K562 (cell line): ENCODE measurements around the gene IFNA2.

Experiments
- CREB1 ChIP-seq, 2 experiments: sonication (generic) in 1 of 2; formaldehyde crosslinking in 1 of 2; IDR thresholded peaks; 2 replicates each; pipeline versions ENCODE4 v1.6.1 to v1.8.0; 2012 to 2022; ENCODE audit warnings: inconsistent platforms in 1 of 2, mild to moderate bottlenecking in 1 of 2, missing genetic modification reagents in 1 of 2, moderate library complexity in 1 of 2
- EZH2 ChIP-seq: IDR thresholded peaks from 2 replicates; pipeline ENCODE4 v1.6.1; 2012; ENCODE audit warnings: low read depth, mild to moderate bottlenecking, inconsistent platforms, low read length, borderline replicate concordance
- HDAC6 ChIP-seq: IDR thresholded peaks from 2 replicates; pipeline ENCODE4 v1.6.1; 2012; ENCODE audit warnings: low read depth, mild to moderate bottlenecking, control low read depth, inconsistent platforms, low read length, moderate library complexity
- KDM4B ChIP-seq, 2 experiments: fragments of 450-650 bp in 1 of 2; sonication (generic) in 1 of 2; IDR thresholded peaks; 2 replicates each; pipeline ENCODE4 v1.6.1; 2016 to 2017; ENCODE audit warnings: borderline replicate concordance in 2 of 2, antibody characterized with exemption in 1 of 2, low read depth in 1 of 2, mild to moderate bottlenecking in 1 of 2
- MYC ChIP-seq, 2 experiments: fragments of 250-450 bp in 1 of 2; sonication (Bioruptor Pico) in 1 of 2; IDR thresholded peaks; 2 replicates each; pipeline versions ENCODE4 v1.5.1 to v1.6.1; 2012 to 2021; ENCODE audit warnings: low read depth in 2 of 2, borderline replicate concordance in 1 of 2, improper control_type of control experiment in 1 of 2, low read length in 1 of 2, mild to moderate bottlenecking in 1 of 2, moderate library complexity in 1 of 2
- POLR2A ChIP-seq: fragments of 450-650 bp; conservative IDR thresholded peaks from 2 replicates; pipeline ENCODE4 v1.6.1; 2016
- RERE ChIP-seq: sonication (generic); formaldehyde crosslinking; IDR thresholded peaks from 2 replicates; pipeline ENCODE4 v1.8.0; 2023; ENCODE audit warnings: missing genetic modification reagents, mild to moderate bottlenecking, borderline replicate concordance
- ZNF407 ChIP-seq: fragments of 450-650 bp; IDR thresholded peaks from 2 replicates; pipeline ENCODE4 v1.6.1; 2016; ENCODE audit warnings: low read depth

- TF ChIP-seq EZH2 (no peak), HDAC6 (no peak), MYC (IDR thresholded peaks at IDR 0.05; ENCODE audit: low read depth, low read length) (no peak), MYC (CRISPR knock-in tag; IDR thresholded peaks at IDR 0.05; ENCODE audit: borderline replicate concordance, low read depth) (no peak), POLR2A (no peak), KDM4B (IDR thresholded peaks at IDR 0.05; ENCODE audit: borderline replicate concordance in 2 of 2, low read depth in 1 of 2) (no peak), ZNF407 (no peak), RERE (CRISPR knock-in tag) (no peak), CREB1 (IDR thresholded peaks at IDR 0.05) (no peak), CREB1 (CRISPR knock-in tag; IDR thresholded peaks at IDR 0.05) (no peak)
Observed at GRCh38 chr9:21367957-21368356, 17.2 kb downstream of the IFNA2 start, which contains the start of gene IFNA13.
